KMS-11 (cell line): Measurements from ENCODE around the gene CDH4.

Experiments
- H2AFZ ChIP-seq: fragments of 200-600 bp; sonication (generic); 2 replicates; pipeline ENCODE4 v1.6.1; 2016; ENCODE audit warnings: antibody characterized with exemption, mixed run types, low read depth
- H3K27ac ChIP-seq: fragments of 200-600 bp; sonication (generic); 2 replicates; pipeline ENCODE4 v1.6.1; 2016; ENCODE audit warnings: mild to moderate bottlenecking, mixed run types
- H3K27me3 ChIP-seq: fragments of 200-600 bp; sonication (generic); 2 replicates; pipeline ENCODE4 v1.6.1; 2017; ENCODE audit warnings: mild to moderate bottlenecking, low read depth, mixed run types, moderate library complexity; ENCODE audit not compliant: insufficient read depth
- H3K36me3 ChIP-seq: fragments of 200-600 bp; sonication (generic); 2 replicates; pipeline ENCODE4 v1.6.1; 2017; ENCODE audit warnings: mild to moderate bottlenecking, mixed run types; ENCODE audit not compliant: insufficient read depth
- H3K4me1 ChIP-seq: fragments of 200-600 bp; sonication (generic); 2 replicates; pipeline ENCODE4 v1.6.1; 2016; ENCODE audit warnings: mild to moderate bottlenecking, low read depth, mixed run types; ENCODE audit not compliant: poor library complexity, severe bottlenecking
- H3K4me2 ChIP-seq: fragments of 200-600 bp; sonication (generic); 2 replicates; pipeline ENCODE4 v1.7.0; 2016; ENCODE audit warnings: mild to moderate bottlenecking, mixed run types
- H3K4me3 ChIP-seq: fragments of 200-600 bp; sonication (generic); IDR thresholded peaks from 2 replicates; pipeline ENCODE4 v1.6.1; 2017; ENCODE audit warnings: low read depth, low read length, mixed read lengths; ENCODE audit not compliant: insufficient read depth
- H3K79me2 ChIP-seq: fragments of 200-600 bp; sonication (generic); 2 replicates; pipeline ENCODE4 v1.6.1; 2016; ENCODE audit warnings: low read depth, mixed run types; ENCODE audit not compliant: insufficient read depth
- H3K9ac ChIP-seq: fragments of 200-600 bp; sonication (generic); 2 replicates; pipeline ENCODE4 v1.6.1; 2016; ENCODE audit warnings: mild to moderate bottlenecking, mixed run types
- H4K20me1 ChIP-seq: fragments of 200-600 bp; sonication (generic); 2 replicates; pipeline ENCODE4 v1.6.1; 2016; ENCODE audit warnings: mild to moderate bottlenecking, mixed run types; ENCODE audit not compliant: insufficient read depth
- TF ChIP-seq, protein P1 (sequence below): fragments of 200-600 bp; sonication (generic); conservative IDR thresholded peaks from 2 replicates; pipeline ENCODE4 v1.6.1; 2017; ENCODE audit warnings: low read depth, mild to moderate bottlenecking, antibody characterized with exemption, low read length, moderate library complexity, mixed read lengths

CDH4 gene

DNA sequence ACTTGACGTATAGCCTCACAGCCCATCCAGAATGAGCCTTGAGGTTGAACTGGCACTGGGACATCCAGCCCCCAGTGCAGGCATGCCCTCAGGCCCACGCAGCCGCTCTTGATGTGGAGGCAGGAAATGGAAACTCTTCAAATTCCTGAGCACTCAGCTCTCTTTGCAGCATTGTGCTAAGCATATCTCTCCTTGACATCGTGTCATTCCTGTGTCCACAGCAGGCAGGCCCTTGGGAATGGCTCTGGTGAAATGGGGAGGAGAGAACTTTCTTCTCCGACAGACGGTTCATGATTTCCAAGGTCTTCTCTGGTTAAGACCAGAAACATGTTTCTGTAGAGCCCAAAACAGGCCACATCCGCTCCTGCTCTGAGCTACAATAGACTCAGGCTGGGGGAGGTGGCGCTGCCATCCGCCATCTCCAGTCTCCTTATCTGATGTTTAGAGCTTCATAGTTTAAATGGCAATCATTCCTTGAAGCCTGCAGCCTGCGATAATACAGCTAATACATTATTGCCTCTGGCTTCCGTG is 248.8 kb downstream of the CDH4 start:
- Histone ChIP-seq H3K27ac (no peak overlapping the region), H3K4me1 (no peaks in the 10 kb centered on the region), H3K4me3 (no peak overlapping the region), H2AFZ (no peak overlapping the region), H3K79me2 (no peaks in the 10 kb centered on the region), H3K9ac (no peak overlapping the region), H3K36me3 (no peaks in the 10 kb centered on the region), H3K27me3 (no peaks in the 10 kb centered on the region; the same call in 1 of the 2 replicates), H4K20me1 (no peaks in the 10 kb centered on the region), H3K4me2 (no peak overlapping the region)
- TF ChIP-seq, protein P1, sequence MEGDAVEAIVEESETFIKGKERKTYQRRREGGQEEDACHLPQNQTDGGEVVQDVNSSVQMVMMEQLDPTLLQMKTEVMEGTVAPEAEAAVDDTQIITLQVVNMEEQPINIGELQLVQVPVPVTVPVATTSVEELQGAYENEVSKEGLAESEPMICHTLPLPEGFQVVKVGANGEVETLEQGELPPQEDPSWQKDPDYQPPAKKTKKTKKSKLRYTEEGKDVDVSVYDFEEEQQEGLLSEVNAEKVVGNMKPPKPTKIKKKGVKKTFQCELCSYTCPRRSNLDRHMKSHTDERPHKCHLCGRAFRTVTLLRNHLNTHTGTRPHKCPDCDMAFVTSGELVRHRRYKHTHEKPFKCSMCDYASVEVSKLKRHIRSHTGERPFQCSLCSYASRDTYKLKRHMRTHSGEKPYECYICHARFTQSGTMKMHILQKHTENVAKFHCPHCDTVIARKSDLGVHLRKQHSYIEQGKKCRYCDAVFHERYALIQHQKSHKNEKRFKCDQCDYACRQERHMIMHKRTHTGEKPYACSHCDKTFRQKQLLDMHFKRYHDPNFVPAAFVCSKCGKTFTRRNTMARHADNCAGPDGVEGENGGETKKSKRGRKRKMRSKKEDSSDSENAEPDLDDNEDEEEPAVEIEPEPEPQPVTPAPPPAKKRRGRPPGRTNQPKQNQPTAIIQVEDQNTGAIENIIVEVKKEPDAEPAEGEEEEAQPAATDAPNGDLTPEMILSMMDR, result no peak

DNA sequence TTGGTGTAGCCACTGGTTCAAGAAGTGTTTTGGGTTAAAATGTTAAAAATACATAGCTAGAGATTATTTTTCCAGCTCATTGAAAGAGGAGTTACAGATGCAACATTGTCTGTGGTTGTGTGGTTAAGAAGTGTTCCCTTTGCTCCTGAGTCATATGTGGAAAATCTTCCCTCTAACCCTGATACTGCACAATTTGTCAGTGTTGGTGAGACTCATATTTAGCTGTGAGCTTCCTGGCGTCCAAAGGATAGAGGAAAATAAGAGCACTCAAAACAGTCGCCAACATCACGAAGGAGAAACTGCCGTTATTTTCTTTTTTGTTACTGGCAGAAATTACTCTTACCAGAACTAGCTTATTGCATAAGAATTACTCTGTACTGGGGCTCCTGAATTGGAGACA is 250.4 kb downstream of the CDH4 start:
- TF ChIP-seq, protein P1, result no peak

DNA sequence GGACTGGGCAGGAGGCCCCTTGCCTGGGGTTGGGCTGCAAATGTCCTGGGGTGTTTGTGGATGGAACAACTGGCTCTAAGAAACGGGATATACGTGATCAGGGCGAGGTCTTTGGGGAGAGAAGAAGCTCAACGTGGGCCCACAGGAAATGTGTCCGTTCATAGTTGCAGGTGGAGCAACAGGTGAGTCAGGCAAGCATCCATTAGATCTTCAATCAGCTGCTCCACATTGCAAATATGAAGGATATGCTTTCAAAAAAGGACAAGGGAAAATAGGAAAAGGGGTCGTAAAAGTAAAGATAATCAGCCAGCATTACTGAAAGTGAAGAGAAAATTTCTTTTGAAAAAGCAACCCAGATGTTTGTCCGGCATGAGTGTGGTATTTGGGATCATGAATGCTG is 251.0 kb downstream of the CDH4 start:
- H3K27me3 ChIP-seq, result no peaks in the 10 kb centered on the region; the same call in 1 of the 2 replicates
- H3K4me1 ChIP-seq, result no peaks in the 10 kb centered on the region
- H4K20me1 ChIP-seq, result no peaks in the 10 kb centered on the region

More for the DNA sequence above, 250.4 kb downstream of the CDH4 start:
- H4K20me1 ChIP-seq, result no peaks in the 10 kb centered on the region
- no peaks in the 10 kb centered on the region for H3K36me3 ChIP-seq
- no peak overlapping the region for H3K9ac ChIP-seq
- H3K27ac ChIP-seq, result no peak overlapping the region
- H3K79me2 ChIP-seq, result no peaks in the 10 kb centered on the region
- no peak overlapping the region for H3K4me3 ChIP-seq
- H2AFZ ChIP-seq, result no peak overlapping the region
- H3K4me2 ChIP-seq, result no peak overlapping the region
- no peaks in the 10 kb centered on the region; the same call in 1 of the 2 replicates for H3K27me3 ChIP-seq
- no peaks in the 10 kb centered on the region for H3K4me1 ChIP-seq

DNA sequence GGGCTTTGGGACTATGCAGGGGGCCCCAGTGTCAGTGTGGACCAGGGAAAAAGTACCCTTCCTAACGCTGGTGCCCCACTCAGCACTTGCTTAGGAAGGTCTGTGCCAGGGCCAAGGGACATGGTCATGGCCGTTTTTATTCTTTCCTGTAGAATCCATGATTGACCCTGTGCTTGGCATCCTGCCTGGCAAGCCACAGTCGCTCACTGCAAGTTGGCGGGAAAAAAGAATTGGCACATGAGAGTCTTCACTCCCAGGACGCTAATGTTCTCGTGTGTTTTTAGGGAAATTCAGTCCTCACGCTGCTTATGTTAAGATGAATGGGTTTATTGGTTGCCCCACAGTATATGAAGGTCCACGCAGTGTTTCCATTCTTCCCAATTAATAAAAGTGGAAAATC is 253.4 kb downstream of the CDH4 start:
- Histone ChIP-seq H3K79me2 (no peaks in the 10 kb centered on the region), H3K36me3 (no peaks in the 10 kb centered on the region), H3K27me3 (no peaks in the 10 kb centered on the region; the same call in 1 of the 2 replicates), H3K4me3 (no peak overlapping the region), H3K4me2 (no peak overlapping the region), H4K20me1 (no peaks in the 10 kb centered on the region), H3K9ac (no peak overlapping the region), H2AFZ (no peak overlapping the region), H3K27ac (no peak overlapping the region), H3K4me1 (no peaks in the 10 kb centered on the region)
- TF ChIP-seq, protein P1, result no peak

More for the DNA sequence above, 251.0 kb downstream of the CDH4 start:
- Histone ChIP-seq H3K36me3 (no peaks in the 10 kb centered on the region), H3K4me3 (no peak overlapping the region), H3K9ac (no peak overlapping the region), H3K4me2 (no peak overlapping the region), H3K27ac (no peak overlapping the region), H3K79me2 (no peaks in the 10 kb centered on the region), H2AFZ (no peak overlapping the region)
- TF ChIP-seq, protein P1, result no peak
